IPS-20b (cell line): ENCODE measurements around the gene GNB1L.
A peak's percentile ranks its signal among the peaks of the same experiment; 100 is the strongest.

Source experiments
- H3K27ac ChIP-seq: one replicate; pipeline ENCODE4 v1.5.1; 2013; ENCODE audit warnings: low read length
- H3K27me3 ChIP-seq: 2 replicates; pipeline ENCODE4 v1.6.1; 2013; ENCODE audit warnings: mild to moderate bottlenecking, low read length, inconsistent platforms; ENCODE audit not compliant: insufficient read depth
- H3K36me3 ChIP-seq: 2 replicates; pipeline ENCODE4 v1.6.1; 2013; ENCODE audit warnings: low read depth, mild to moderate bottlenecking, inconsistent platforms, low read length, moderate library complexity; ENCODE audit not compliant: insufficient read depth
- H3K4me1 ChIP-seq: 2 replicates; pipeline ENCODE4 v1.6.1; 2013; ENCODE audit warnings: mild to moderate bottlenecking, control low read depth, inconsistent platforms, low read length, moderate library complexity; ENCODE audit not compliant: insufficient read depth
- H3K4me3 ChIP-seq: 2 replicates; pipeline ENCODE4 v1.5.1; 2013; ENCODE audit warnings: mild to moderate bottlenecking, low read length, inconsistent platforms
- H3K9ac ChIP-seq: 2 replicates; pipeline ENCODE4 v1.6.1; 2013; ENCODE audit warnings: low read depth, mild to moderate bottlenecking, inconsistent platforms, low read length, moderate library complexity
- H3K9me3 ChIP-seq: 2 replicates; pipeline ENCODE4 v1.6.1; 2013; ENCODE audit warnings: mild to moderate bottlenecking, low read depth, low read length, inconsistent platforms; ENCODE audit not compliant: insufficient read depth

Gene GNB1L

DNA sequence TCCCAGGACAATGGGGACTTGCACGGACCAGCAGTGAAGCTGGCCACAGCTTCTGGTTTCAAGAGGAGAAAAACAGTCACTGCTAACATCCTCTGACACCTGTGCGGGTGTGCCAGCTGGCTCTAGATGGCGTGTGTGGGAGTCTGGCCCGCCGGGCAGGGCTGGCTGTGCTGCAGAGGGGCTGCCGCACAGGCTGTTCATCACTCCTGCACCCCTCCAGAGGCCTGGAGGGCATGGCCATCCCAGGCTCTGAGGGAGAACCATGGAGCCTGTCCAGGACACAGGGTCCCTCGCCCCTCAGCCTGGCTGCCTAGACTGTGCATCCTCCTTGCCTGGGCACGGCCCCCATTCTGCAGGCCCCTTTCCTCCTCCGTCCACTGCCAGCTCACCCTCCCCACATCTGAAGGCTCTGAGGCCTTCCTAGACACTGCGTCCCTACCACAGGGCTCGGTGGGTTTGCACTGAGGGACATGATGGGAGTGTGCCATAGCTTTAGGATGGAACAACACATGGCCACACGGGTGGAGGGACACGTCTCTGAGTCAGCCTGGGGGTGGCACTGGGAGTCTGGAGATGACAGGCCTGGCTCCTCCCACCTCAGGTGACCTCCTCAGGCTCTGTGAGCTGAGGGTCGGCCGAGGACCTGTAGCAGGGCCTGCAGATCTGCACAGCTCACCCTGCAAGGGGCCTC is 42.1 kb upstream of the GNB1L start:
- Histone ChIP-seq H3K9ac (no peak overlapping the region; the same call in 1 of the 2 replicates), H3K4me1 (peaks cover 7% of the 10 kb centered on the region; the same call in 1 of the 2 replicates), H3K27me3 (no peaks in the 10 kb centered on the region), H3K9me3 (no peaks in the 10 kb centered on the region), H3K27ac (no peak overlapping the region), H3K36me3 (no peaks in the 10 kb centered on the region), H3K4me3 (no peak overlapping the region)

DNA sequence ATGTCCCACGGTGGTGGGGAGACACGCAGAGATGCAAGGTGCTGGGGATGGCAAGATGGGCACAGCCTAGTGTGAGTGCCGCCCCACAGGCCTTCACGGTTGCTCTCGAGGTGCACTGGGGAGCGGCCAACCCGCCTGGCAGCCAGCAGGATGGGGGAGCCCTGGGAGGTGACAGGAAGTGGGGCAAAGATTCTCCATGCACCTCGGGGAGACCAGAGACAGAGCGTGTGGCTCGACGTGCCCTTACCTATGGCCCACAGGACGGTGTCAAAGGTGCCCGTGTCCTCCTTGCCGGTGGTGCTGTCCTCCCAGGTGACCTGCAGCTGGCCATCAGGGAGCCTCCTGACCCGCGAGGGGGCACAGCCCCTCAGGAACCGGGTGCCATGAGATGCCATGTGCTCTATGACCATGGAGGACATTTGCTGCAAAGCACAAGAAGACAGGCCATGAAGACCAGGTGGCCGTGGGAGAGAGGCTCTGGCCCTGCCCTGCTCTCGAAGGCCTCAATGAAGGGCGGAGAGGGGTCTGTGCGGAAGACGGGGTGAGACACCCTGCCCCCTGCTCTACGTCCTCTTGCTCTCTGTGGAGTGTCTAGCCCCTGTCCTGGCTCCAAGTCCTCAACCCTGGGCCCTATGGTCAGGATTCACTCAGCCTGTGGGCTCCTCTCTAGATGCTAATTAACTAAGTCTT is 40.6 kb upstream of the GNB1L start:
- peaks cover 15% of the 10 kb centered on the region; the same call in 1 of the 2 replicates for H3K4me1 ChIP-seq
- H3K9me3 ChIP-seq, result no peaks in the 10 kb centered on the region
- no peak overlapping the region for H3K27ac ChIP-seq
- no peak overlapping the region for H3K9ac ChIP-seq
- no peak overlapping the region for H3K4me3 ChIP-seq
- no peaks in the 10 kb centered on the region for H3K27me3 ChIP-seq
- H3K36me3 ChIP-seq, result no peaks in the 10 kb centered on the region

DNA sequence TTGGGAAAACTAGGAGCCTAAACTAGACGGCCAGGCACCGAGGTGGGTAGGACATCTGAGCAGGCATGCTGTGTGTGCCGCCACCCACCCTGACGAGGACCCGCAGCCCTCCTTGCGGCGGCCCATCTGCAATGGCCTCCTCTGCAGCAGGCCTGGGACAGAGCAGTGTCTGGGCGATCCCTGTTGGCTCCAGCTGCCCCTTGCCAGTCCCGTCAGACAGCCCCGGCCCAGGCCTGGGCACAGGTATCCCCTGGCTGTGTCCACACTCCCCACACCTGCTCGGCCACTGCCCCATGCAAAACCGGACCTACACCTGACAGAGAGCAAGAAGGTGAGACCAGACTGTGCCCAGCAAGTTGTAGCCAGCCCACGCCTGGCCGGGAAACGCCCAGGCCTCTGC is 38.7 kb upstream of the GNB1L start:
- H3K4me1 ChIP-seq, result peaks cover 15% of the 10 kb centered on the region; the same call in 1 of the 2 replicates
- H3K36me3 ChIP-seq, result no peaks in the 10 kb centered on the region
- no peak overlapping the region for H3K27ac ChIP-seq
- no peaks in the 10 kb centered on the region for H3K9me3 ChIP-seq
- H3K27me3 ChIP-seq, result no peaks in the 10 kb centered on the region
- H3K4me3 ChIP-seq, result no peak overlapping the region
- no peak overlapping the region for H3K9ac ChIP-seq

DNA sequence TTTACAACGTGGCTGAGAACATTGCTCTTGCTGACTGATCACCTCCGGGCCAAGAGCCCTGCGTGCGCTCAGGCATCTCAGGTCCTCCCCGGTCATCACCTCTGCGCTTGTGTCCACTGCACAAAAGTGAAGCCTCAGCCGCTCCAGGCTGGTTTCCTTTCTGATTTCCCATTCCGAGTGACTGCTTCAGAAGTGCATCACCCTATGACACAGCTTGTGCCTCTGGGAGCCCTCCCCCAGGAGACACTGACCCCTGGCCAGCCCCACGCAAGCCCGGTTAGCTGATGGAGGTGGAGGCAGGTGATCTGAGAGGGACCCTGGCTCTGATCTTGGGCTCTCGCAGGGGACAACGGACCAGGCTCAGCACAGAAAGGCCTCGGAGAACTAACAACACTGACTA is 38.3 kb upstream of the GNB1L start:
- no peak overlapping the region for H3K4me3 ChIP-seq
- H3K9ac ChIP-seq, result no peak overlapping the region
- H3K36me3 ChIP-seq, result no peaks in the 10 kb centered on the region
- no peak overlapping the region for H3K27ac ChIP-seq
- H3K4me1 ChIP-seq, result peaks cover 15% of the 10 kb centered on the region; the same call in 1 of the 2 replicates
- no peaks in the 10 kb centered on the region for H3K27me3 ChIP-seq
- H3K9me3 ChIP-seq, result no peaks in the 10 kb centered on the region

DNA sequence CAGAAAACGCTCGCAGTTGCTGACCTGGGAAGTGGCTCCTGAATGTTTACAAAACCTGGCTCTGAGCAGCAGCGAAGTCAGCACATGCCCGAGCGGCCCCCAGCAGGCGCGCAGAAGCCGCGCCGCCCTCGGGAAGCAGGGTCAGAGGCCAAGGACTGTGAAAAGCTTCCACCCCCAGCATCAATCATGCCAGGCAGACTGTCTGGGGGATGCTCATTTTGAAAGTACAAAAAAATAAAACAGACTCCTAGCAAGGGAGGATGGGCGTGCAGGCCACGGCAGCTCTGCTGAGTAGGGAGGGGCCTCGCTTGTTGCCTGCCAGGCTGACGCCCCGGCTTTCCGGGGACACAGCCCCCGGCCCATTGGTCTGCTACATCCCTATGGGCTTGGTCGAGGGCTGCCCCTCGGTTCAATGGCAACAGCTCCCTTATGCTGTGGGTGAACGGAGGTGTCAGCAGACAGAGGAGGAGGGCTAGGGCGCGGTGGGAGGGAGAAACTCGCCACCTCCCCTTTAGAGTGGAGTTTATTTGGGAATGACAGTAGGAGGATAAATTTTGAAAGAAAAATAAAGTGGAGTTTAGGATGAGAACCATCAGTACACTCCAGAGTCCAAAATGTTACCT is 37.7 kb upstream of the GNB1L start:
- Histone ChIP-seq H3K27ac (no peak overlapping the region), H3K9me3 (no peaks in the 10 kb centered on the region), H3K4me1 (peaks cover 15% of the 10 kb centered on the region; the same call in 1 of the 2 replicates), H3K27me3 (no peaks in the 10 kb centered on the region), H3K36me3 (no peaks in the 10 kb centered on the region), H3K4me3 (peak overlapping the region; percentile 13; the same call in 1 of the 2 replicates), H3K9ac (peak overlapping the region; percentile 39; the same call in 1 of the 2 replicates)

DNA sequence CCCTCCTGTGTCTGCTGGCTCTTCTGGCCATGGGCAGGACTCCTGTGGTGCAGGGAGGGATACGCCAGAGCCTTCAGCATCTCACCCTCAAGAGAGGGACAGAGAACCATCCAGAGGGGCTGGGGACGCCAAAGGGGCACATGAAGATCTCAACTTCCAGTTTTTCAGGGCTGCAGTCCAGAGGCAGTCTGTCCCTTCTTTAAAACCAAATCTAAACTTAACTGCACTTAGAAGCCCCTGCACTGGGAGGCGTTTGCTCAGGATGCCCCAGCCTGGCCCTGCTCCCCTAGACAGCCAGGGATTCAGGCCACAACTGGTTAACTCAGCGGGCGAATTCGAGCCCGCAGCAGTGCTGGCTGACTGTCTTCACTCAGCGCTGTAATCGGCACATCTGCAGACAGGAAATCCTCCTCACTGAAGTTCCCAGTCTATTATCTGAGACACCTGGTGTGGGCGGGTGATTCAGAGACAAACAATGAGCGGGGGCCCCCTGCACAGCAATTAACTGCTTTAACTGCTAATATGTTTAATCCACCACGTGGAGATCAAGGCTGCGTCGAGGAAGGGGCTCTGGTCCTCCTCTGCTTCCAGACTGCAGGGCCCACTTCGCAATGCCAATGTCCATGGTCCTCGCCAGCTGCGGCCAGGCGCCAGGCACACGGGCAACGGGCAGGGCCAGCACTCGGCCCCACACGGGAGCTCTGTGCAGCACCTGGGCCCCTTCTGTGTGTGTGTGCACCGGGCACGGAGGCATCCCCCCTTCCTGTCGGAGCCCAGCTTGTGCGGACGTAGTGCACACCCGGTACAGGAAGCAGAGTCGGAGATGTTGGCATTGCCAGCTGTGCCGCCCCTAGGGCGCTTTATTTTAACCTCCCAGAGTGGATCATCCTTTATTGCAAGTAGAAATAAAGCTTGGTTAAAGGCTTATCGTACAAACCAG is 36.9 kb upstream of the GNB1L start:
- Histone ChIP-seq H3K9ac (peak overlapping the region; percentile 56; the same call in 1 of the 2 replicates), H3K27ac (no peak overlapping the region), H3K4me1 (peaks cover 15% of the 10 kb centered on the region; the same call in 1 of the 2 replicates), H3K4me3 (peak overlapping the region; percentile 13; the same call in 1 of the 2 replicates), H3K36me3 (no peaks in the 10 kb centered on the region), H3K9me3 (no peaks in the 10 kb centered on the region), H3K27me3 (no peaks in the 10 kb centered on the region)

DNA sequence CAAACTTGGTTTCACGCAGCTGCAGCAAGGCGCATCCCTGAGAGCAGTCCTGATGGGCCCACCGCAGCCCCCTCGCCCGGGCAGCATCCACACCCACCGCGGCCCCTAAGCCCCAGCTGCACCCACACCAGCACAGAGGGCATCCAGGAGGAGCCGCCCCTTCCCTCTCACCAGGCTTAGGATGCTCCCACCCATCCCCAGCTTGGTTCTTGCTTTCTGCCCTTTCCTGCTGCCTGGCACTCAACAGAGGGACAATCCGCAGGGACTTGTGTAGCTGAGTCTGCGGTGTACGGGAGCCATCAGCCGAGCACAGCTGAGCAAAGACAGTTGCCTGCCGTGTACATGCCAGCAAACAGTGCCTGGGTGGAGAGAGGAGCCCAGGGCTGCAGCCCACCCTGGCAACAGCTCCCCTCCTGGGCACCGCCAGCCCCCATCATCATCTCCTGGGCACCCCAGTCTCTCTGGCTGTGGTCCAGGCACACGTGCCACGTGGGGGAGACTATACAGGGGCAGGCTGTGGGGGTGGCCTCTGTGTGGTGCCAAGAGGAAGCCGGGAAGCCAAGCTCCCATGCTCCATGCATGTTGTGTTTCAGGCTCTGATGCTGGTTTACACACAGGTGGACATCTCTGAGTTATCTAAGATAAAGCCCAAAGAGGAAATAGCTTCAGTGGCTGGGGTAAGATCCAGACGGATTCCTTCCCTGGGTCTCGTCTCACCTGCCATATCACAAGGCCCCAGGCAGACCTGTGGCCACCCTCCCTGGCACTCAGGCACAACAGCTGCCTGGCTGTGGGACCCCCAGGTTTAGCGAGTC is 36.0 kb upstream of the GNB1L start:
- Histone ChIP-seq H3K27ac (no peak overlapping the region), H3K27me3 (no peaks in the 10 kb centered on the region), H3K4me3 (no peak overlapping the region), H3K9ac (peak overlapping the region; percentile 56; the same call in 1 of the 2 replicates), H3K9me3 (no peaks in the 10 kb centered on the region), H3K36me3 (no peaks in the 10 kb centered on the region), H3K4me1 (peaks cover 15% of the 10 kb centered on the region; the same call in 1 of the 2 replicates)

DNA sequence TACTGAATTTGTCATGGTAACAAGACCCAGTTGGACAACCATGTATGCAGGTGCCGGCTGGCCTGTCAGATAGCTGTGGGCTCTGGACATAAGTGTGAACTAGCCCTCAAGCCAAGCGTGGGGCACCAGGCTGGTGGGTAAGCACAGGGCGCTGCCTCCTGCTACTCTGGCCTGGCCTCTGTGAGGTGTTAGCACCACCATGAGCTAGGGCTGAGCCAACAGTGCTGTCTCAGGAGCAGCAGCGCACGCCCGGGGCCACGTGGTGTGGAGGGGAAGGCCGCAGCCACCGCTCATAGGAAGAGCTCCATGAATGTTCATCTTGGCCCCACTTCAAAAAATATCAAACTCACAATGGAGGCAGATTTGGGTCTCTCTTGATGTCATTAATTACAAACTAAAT is 35.3 kb upstream of the GNB1L start:
- Histone ChIP-seq H3K27me3 (no peaks in the 10 kb centered on the region), H3K4me3 (no peak overlapping the region), H3K9ac (no peak overlapping the region), H3K27ac (no peak overlapping the region), H3K9me3 (no peaks in the 10 kb centered on the region), H3K4me1 (peaks cover 15% of the 10 kb centered on the region; the same call in 1 of the 2 replicates), H3K36me3 (no peaks in the 10 kb centered on the region)

DNA sequence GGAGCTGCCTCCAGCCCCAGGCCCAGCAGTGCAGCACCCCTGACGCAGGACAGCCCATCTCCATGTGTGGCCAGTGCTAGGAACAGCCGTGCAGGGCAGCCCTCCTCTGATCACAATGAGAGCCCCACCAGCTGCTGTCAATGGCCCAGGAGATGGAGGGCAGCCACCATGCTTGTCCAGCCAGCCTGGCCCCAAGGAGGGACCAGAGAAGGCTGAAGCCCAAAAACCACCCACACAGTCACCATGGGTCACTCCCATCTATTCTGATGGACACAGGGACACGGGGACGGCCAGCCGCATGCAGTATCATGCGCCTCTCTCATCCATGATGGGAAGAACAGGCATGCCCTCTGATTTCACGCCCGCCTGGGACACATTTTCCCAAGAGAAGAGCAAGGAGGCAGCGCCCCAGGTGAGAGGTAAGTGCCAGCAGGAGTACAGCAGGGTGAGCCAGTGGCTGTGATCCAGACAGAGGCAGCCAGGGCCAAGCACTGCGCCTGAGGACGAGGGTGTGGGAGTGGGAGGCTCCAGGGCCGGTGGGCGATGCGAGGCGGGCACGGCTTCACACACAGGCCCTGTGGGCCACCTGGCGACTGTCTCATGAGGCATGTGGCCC is 33.6 kb upstream of the GNB1L start:
- H3K4me3 ChIP-seq, result no peak overlapping the region

DNA sequence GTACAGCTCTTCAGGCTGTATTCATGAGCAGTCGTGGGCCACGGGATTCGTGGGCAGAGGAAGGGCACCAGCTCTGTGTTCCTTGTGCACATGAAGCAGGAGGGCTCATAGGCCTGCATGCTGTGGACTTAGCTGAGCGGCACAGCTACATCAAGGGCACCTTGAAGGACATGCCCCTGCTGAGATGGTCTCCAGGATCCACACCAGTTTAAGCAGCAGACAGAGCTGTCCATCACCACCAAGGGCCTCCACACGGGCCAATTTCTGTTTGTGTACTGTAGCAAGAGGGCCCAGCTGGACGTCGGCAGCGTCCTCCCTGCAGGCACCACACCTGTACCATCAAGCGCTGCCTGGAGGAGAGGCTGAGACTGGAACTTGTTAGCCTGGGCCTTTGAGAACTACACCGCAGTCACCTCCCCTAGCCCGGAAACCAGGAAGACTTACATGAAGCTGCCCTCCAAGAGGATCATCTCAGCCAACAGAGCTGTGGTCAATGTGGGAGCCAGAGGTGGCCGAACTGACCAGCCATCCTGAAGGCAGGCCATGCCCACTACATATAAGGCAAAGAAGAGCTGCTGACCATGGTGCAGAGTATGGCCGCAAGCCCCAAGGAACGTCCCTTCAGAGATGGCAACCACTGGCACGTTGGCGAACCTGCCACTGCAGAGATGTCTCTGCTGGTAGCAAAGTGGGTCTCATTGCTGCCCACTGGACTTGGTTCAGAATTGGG is 32.7 kb upstream of the GNB1L start:
- Histone ChIP-seq H3K27me3 (no peaks in the 10 kb centered on the region), H3K4me3 (no peak overlapping the region), H3K36me3 (no peaks in the 10 kb centered on the region), H3K9me3 (no peaks in the 10 kb centered on the region), H3K4me1 (peaks cover 15% of the 10 kb centered on the region; the same call in 1 of the 2 replicates), H3K9ac (no peak overlapping the region), H3K27ac (no peak overlapping the region)

More for the DNA sequence above, 33.6 kb upstream of the GNB1L start:
- no peaks in the 10 kb centered on the region for H3K27me3 ChIP-seq
- no peak overlapping the region for H3K9ac ChIP-seq
- H3K9me3 ChIP-seq, result no peaks in the 10 kb centered on the region
- H3K4me1 ChIP-seq, result peaks cover 15% of the 10 kb centered on the region; the same call in 1 of the 2 replicates
- H3K27ac ChIP-seq, result no peak overlapping the region
- H3K36me3 ChIP-seq, result no peaks in the 10 kb centered on the region
